B cell (primary cell): Measurements from ENCODE around the gene HDLBP. TPM values are rescaled to one million over a fixed set of nuclear protein-coding genes. Genes with fewer than 3 reads are reported as not detected.
A peak's percentile ranks its signal among the peaks of the same experiment; 100 is the strongest.

ENCODE experiments used
- ATAC-seq: fragments of 200-7000 bp; cut with Tn5 transposase; one replicate; pipeline ENCODE4 v1.10.0; 2021; ENCODE audit warnings: low read depth, mild to moderate bottlenecking, moderate number of reproducible peaks, moderate library complexity
- CTCF ChIA-PET: fragments of 350-600 bp; sonication (Branson Sonifier 250); formaldehyde crosslinking; loops from one replicate; lab custom pipeline; 2021; ENCODE audit warnings: antibody characterized with exemption, inconsistent platforms; lab: Charles Lee
- POLR2A ChIA-PET: fragments of 350-600 bp; sonication (Branson Sonifier 250); formaldehyde crosslinking; loops from one replicate; lab custom pipeline; 2021; ENCODE audit warnings: antibody characterized with exemption; lab: Charles Lee
- DNase-seq: peaks from one replicate; pipeline ENCODE4 v3.0.0; 2013
- H2AFZ ChIP-seq: 2 replicates; pipeline ENCODE4 v1.6.1; 2012; ENCODE audit warnings: mild to moderate bottlenecking, low read depth, low read length; ENCODE audit not compliant: insufficient read depth, poor library complexity, severe bottlenecking
- H3K27ac ChIP-seq, 2 donors: 1 replicate in 1 of 2; 2 replicates in 1 of 2; pipeline ENCODE4 v1.5.1; 2012 to 2013; ENCODE audit warnings: low read length in 2 of 2, mild to moderate bottlenecking in 2 of 2, moderate library complexity in 1 of 2
- H3K27me3 ChIP-seq, 4 experiments: fragments of 200-600 bp in 1 of 4; sonication (generic) in 1 of 4; replicated peaks in 1 of 4; 1 replicate in 2 of 4; 2 replicates in 2 of 4; pipeline versions ENCODE4 v1.6.1 to v1.7.0; 2013 to 2016; ENCODE audit warnings: low read length in 3 of 4, mild to moderate bottlenecking in 2 of 4, mixed read lengths in 1 of 4, moderate library complexity in 1 of 4; ENCODE audit not compliant: insufficient read depth in 4 of 4, control insufficient read depth in 3 of 4; ENCODE audit errors: control extremely low read depth in 1 of 4
- H3K36me3 ChIP-seq, 2 experiments: replicated peaks in 1 of 2; 1 replicate in 1 of 2; 2 replicates in 1 of 2; pipeline versions ENCODE4 v1.6.1 to v1.7.1; 2013; ENCODE audit warnings: low read length in 1 of 2; ENCODE audit not compliant: insufficient read depth in 2 of 2, control insufficient read depth in 1 of 2; ENCODE audit errors: control extremely low read depth in 1 of 2, extremely low read depth in 1 of 2
- H3K4me1 ChIP-seq, 2 donors: fragments of 200-600 bp in 1 of 2; sonication (generic) in 1 of 2; 1 replicate in 1 of 2; 2 replicates in 1 of 2; pipeline versions ENCODE4 v1.5.1 to v1.6.1; 2013 to 2017; ENCODE audit warnings: low read length in 2 of 2; ENCODE audit not compliant: control insufficient read depth in 2 of 2, insufficient read depth in 2 of 2
- H3K4me2 ChIP-seq: replicated peaks from 2 replicates; pipeline ENCODE3; 2012; ENCODE audit warnings: mild to moderate bottlenecking, low read depth, low read length; ENCODE audit not compliant: poor library complexity, severe bottlenecking
- H3K4me3 ChIP-seq, 5 experiments: fragments of 200-600 bp in 1 of 5; sonication (generic) in 1 of 5; 1 replicate in 3 of 5; 2 replicates in 2 of 5; pipeline versions ENCODE4 v1.5.1 to v1.7.0; 2011 to 2016; ENCODE audit warnings: low read length in 4 of 5, mild to moderate bottlenecking in 4 of 5, low read depth in 2 of 5, control low read depth in 1 of 5, moderate library complexity in 1 of 5; ENCODE audit not compliant: insufficient read depth in 1 of 5; ENCODE audit errors: control extremely low read depth in 1 of 5, extremely low read depth in 1 of 5
- H3K79me2 ChIP-seq: fragments of 200-600 bp; sonication (generic); one replicate; pipeline ENCODE4 v1.6.0; 2016; ENCODE audit warnings: low read length; ENCODE audit not compliant: control insufficient read depth, insufficient read depth
- H3K9ac ChIP-seq: fragments of 200-600 bp; sonication (generic); 2 replicates; pipeline ENCODE4 v1.6.1; 2017; ENCODE audit warnings: mild to moderate bottlenecking, low read length, moderate library complexity
- H3K9me3 ChIP-seq, 3 donors: one replicate each; pipeline versions ENCODE4 v1.6.1 to v1.7.1; 2013; ENCODE audit warnings: low read length in 2 of 3; ENCODE audit not compliant: control insufficient read depth in 2 of 3, insufficient read depth in 1 of 3; ENCODE audit errors: control extremely low read depth in 1 of 3
- H4K20me1 ChIP-seq: 2 replicates; pipeline ENCODE4 v1.6.0; 2012; ENCODE audit warnings: mild to moderate bottlenecking, low read length; ENCODE audit not compliant: insufficient read depth, control insufficient read depth, poor library complexity, severe bottlenecking
- H3K27ac Mint-ChIP-seq: one replicate; pipeline ENCODE4 v1.8.0; 2021; ENCODE audit warnings: mixed read lengths
- H3K27me3 Mint-ChIP-seq: one replicate; pipeline ENCODE4 v1.8.0; 2021; ENCODE audit warnings: mixed read lengths
- H3K4me1 Mint-ChIP-seq: one replicate; pipeline ENCODE4 v1.8.0; 2021; ENCODE audit warnings: mixed read lengths
- H3K4me3 Mint-ChIP-seq: one replicate; pipeline ENCODE4 v1.8.0; 2021; ENCODE audit warnings: mixed read lengths
- H3K9me3 Mint-ChIP-seq: one replicate; pipeline ENCODE4 v1.8.0; 2022; ENCODE audit warnings: mixed read lengths; ENCODE audit not compliant: insufficient read depth
- EZH2 ChIP-seq: IDR thresholded peaks from 2 replicates; pipeline ENCODE4 v1.6.1; 2012; ENCODE audit warnings: borderline replicate concordance, low read depth, mild to moderate bottlenecking, moderate library complexity, low read length; ENCODE audit not compliant: insufficient read depth, poor library complexity, severe bottlenecking
- WGBS: methylation state at CpG from one replicate; pipeline ENCODE4 v1.1.5; 2013; ENCODE audit warnings: missing lambda C conversion rate; ENCODE audit not compliant: insufficient coverage; 5-methylcytosine and 5-hydroxymethylcytosine counted together
- intact Hi-C: fragments of 100-400 bp; cut with micrococcal nuclease; formaldehyde crosslinking; loops from one replicate; pipeline ENCODE4 v1.10.0; 2022
- polyA plus RNA-seq: library from polyadenylated mRNA; depleted of rRNA; stranded (reverse); fragments of >200 nt; gene quantifications from 2 replicates; pipeline ENCODE4 v1.2.3, GENCODE V29; 2012
- total RNA-seq, 2 donors: library from RNA; stranded (reverse); fragments of 120-200 nt in 1 of 2; gene quantifications; 1 replicate in 1 of 2; 2 replicates in 1 of 2; pipeline versions ENCODE4 v1.2.3 to v1.2.4, GENCODE V29; 2013 to 2022
- TF ChIP-seq, protein P1 (sequence below): fragments of 200-600 bp; IDR thresholded peaks from one replicate; pipeline ENCODE4 v1.8.0; 2022; ENCODE audit warnings: antibody characterized with exemption, mild to moderate bottlenecking

The HDLBP gene
- total and polyA plus RNA-seq, 2 donors (not counting 1 experiment from before 2014, with no cell fraction given), result 55.1 to 127 TPM

DNA sequence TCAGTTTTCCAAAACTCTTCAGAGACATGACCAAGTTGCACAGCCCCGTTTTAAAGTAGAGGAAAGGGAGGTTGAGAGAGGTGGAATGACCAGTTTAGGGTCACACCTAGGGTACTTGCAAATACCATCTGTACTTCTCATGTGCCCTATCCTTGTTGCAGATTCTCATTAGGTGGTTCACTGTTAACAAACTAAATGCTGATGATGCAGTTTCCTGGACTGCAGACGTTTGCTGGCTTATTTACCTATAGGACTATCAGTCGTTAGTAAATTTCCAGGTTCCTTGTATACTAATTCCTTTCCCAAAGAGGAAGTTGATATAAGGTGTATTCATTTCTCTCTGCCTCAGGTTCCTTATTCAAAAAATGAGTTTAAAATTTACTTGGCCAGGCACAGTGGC lies 42.1 kb upstream of the HDLBP start:
- POLR2A ChIA-PET, result interaction anchor here (0.7 to 1.8 kb wide), 2 partner anchors 31 to 42 kb away, joined by 3 to 16 read pairs; partner anchors contain the start of genes HDLBP and SEPTIN2
- H3K9me3 Mint-ChIP-seq, result no peaks in the 10 kb centered on the region
- peak overlapping the region; percentile 90 for H3K4me3 Mint-ChIP-seq
- peaks cover 0 to 5% of the 10 kb centered on the region in 2 experiments for H3K36me3 ChIP-seq
- peak overlapping the region; percentile 31 for H3K9ac ChIP-seq
- H3K4me1 ChIP-seq, result peaks cover 33 to 38% of the 10 kb centered on the region in 2 donors
- peak overlapping the region in 2 of 5 experiments; percentile 77 to 79 for H3K4me3 ChIP-seq
- H3K79me2 ChIP-seq, result peaks cover 61% of the 10 kb centered on the region
- H2AFZ ChIP-seq, result no peak overlapping the region
- TF ChIP-seq, protein P1, sequence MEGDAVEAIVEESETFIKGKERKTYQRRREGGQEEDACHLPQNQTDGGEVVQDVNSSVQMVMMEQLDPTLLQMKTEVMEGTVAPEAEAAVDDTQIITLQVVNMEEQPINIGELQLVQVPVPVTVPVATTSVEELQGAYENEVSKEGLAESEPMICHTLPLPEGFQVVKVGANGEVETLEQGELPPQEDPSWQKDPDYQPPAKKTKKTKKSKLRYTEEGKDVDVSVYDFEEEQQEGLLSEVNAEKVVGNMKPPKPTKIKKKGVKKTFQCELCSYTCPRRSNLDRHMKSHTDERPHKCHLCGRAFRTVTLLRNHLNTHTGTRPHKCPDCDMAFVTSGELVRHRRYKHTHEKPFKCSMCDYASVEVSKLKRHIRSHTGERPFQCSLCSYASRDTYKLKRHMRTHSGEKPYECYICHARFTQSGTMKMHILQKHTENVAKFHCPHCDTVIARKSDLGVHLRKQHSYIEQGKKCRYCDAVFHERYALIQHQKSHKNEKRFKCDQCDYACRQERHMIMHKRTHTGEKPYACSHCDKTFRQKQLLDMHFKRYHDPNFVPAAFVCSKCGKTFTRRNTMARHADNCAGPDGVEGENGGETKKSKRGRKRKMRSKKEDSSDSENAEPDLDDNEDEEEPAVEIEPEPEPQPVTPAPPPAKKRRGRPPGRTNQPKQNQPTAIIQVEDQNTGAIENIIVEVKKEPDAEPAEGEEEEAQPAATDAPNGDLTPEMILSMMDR, result no peak
- no peak for TF ChIP-seq EZH2
- no peaks in the 10 kb centered on the region for H3K27me3 ChIP-seq
- no peaks in the 10 kb centered on the region for H3K27me3 Mint-ChIP-seq
- H3K9me3 ChIP-seq, result peaks cover 0 to 5% (median 0%) of the 10 kb centered on the region in 3 donors
- CTCF ChIA-PET, result interaction anchor here (1.0 to 3.7 kb wide), 4 partner anchors 17 to 280 kb away, joined by 4 to 22 read pairs (median 8); partner anchors contain the start of genes HDLBP and SEPTIN2
- H3K4me2 ChIP-seq, result peak overlapping the region; percentile 92
- peaks cover 42% of the 10 kb centered on the region for H3K4me1 Mint-ChIP-seq
- peak overlapping the region; percentile 57 to 82 for H3K27ac ChIP-seq
- H3K27ac Mint-ChIP-seq, result peak overlapping the region; percentile 76
- intact Hi-C loops, result loop anchor here (2.0 to 5.0 kb wide), 4 partner anchors 205 to 795 kb away; partner anchors contain the start of genes DTYMK, DUSP28 and PPP1R7
- ATAC-seq (no peak), DNase-seq (peak; percentile 31)
- peaks cover 14% of the 10 kb centered on the region for H4K20me1 ChIP-seq
- WGBS, result 60% methylated on average over 1 of the region's 3 CpGs

DNA sequence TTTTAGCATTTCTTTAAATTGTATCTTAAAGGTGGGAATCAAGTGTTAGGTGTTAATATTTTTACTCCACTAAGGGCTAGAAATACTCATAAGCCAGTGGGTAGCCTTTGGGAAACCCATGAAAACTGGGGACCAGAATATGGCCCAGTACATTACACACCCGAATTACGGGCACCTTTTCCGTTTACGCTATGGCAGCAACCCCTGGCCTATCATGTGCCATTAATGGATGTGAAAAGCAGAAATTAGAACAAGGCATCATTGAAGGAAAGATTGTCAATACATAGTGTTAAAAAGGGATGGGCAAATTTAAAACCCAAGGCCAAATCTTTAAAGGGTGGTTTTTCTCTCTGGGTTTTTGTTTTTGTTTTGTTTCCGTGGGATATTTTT lies 41.4 kb upstream of the HDLBP start:
- H3K4me3 ChIP-seq, result peak overlapping the region; percentile 51 to 80 (median 77)
- peaks cover 0 to 5% (median 0%) of the 10 kb centered on the region in 3 donors for H3K9me3 ChIP-seq
- peak overlapping the region; percentile 54 to 82 for H3K27ac ChIP-seq
- DNase-seq, result peak; percentile 36
- H3K36me3 ChIP-seq, result peaks cover 0 to 11% of the 10 kb centered on the region in 2 experiments
- peak overlapping the region; percentile 76 for H3K27ac Mint-ChIP-seq
- no peak for TF ChIP-seq EZH2
- TF ChIP-seq, protein P1, result no peak
- no peak overlapping the region for H2AFZ ChIP-seq
- H3K4me1 Mint-ChIP-seq, result peaks cover 42% of the 10 kb centered on the region
- no peak for ATAC-seq
- no peaks in the 10 kb centered on the region for H3K27me3 Mint-ChIP-seq
- no peaks in the 10 kb centered on the region for H3K9me3 Mint-ChIP-seq
- WGBS, result 38% methylated on average over 3 of the region's 5 CpGs
- intact Hi-C loops, result loop anchor here (1.0 to 5.0 kb wide), 7 partner anchors 42 to 795 kb away; partner anchors contain the start of genes DTYMK, DUSP28, HDLBP and PPP1R7
- ChIA-PET CTCF (no interaction called here), POLR2A (interaction anchor here (1.0 to 1.1 kb wide), 2 partner anchors 41 to 42 kb away, joined by 4 to 5 read pairs; partner anchors contain the start of gene HDLBP)
- peak overlapping the region; percentile 85 for H3K9ac ChIP-seq
- peaks cover 57% of the 10 kb centered on the region for H3K79me2 ChIP-seq
- peaks cover 33 to 38% of the 10 kb centered on the region in 2 donors for H3K4me1 ChIP-seq
- peaks cover 14% of the 10 kb centered on the region for H4K20me1 ChIP-seq
- peak overlapping the region; percentile 90 for H3K4me3 Mint-ChIP-seq
- H3K27me3 ChIP-seq, result no peaks in the 10 kb centered on the region
- peak overlapping the region; percentile 92 for H3K4me2 ChIP-seq
